Thyroid gland (tissue), 4 donors: Measurements from ENCODE around the gene HESX1. TPM values are rescaled to one million over a fixed set of nuclear protein-coding genes. Genes with fewer than 3 reads are reported as not detected.

Experiments
- DNase-seq, 2 donors: peaks; one replicate each; pipeline ENCODE4 v3.0.0-alpha.2; 2019
- H3K27ac ChIP-seq, 3 donors: fragments of 200-600 bp; sonication (generic); 1 replicate in 2 of 3; 2 replicates in 1 of 3; pipeline ENCODE4 v1.5.1; 2016 to 2019; ENCODE audit warnings: mild to moderate bottlenecking in 1 of 3, moderate library complexity in 1 of 3
- H3K27me3 ChIP-seq: fragments of 200-600 bp; sonication (generic); one replicate; pipeline ENCODE4 v1.5.1; 2019
- H3K36me3 ChIP-seq, 2 donors: fragments of 200-600 bp; sonication (generic); one replicate each; pipeline ENCODE4 v1.5.1; 2016 to 2019
- H3K4me1 ChIP-seq, 2 donors: fragments of 200-600 bp; sonication (generic); one replicate each; pipeline ENCODE4 v1.5.1; 2017 to 2019
- H3K4me3 ChIP-seq, 3 donors: fragments of 200-600 bp; sonication (generic); replicated peaks in 1 of 3; 1 replicate in 2 of 3; 2 replicates in 1 of 3; pipeline ENCODE4 v1.5.1; 2016; ENCODE audit warnings: mild to moderate bottlenecking in 1 of 3
- H3K9me3 ChIP-seq: fragments of 200-600 bp; sonication (generic); one replicate; pipeline ENCODE4 v1.5.1; 2017
- CTCF ChIP-seq, 6 experiments: fragments of 200-600 bp in 3 of 6; fragments of 450-650 bp in 3 of 6; sonication (generic) in 3 of 6; IDR thresholded peaks; one replicate each; pipeline ENCODE4 v1.5.1; 2016 to 2019; ENCODE audit warnings: antibody characterized with exemption in 6 of 6, mild to moderate bottlenecking in 2 of 6, inconsistent platforms in 1 of 6, moderate library complexity in 1 of 6
- POLR2A ChIP-seq, 2 donors: fragments of 450-650 bp; IDR thresholded peaks; one replicate each; pipeline ENCODE4 v1.6.1; 2017; ENCODE audit warnings: antibody characterized with exemption in 2 of 2, mild to moderate bottlenecking in 2 of 2, moderate library complexity in 1 of 2
- WGBS, 2 donors: methylation state at CpG; one replicate each; pipeline ENCODE4 v1.1.5; 2017; 5-methylcytosine and 5-hydroxymethylcytosine counted together
- intact Hi-C: fragments of 100-400 bp; cut with DNase I; formaldehyde crosslinking; loops from one replicate; pipeline ENCODE4 v1.15.1; 2023
- total RNA-seq, 4 donors: library from RNA; depleted of rRNA; stranded (reverse); fragments of >200 nt; gene quantifications; one replicate each; pipeline ENCODE4 v1.2.3, GENCODE V29; 2016

The HESX1 gene
- total RNA-seq, 4 donors from 2014 or later, result 0.56 to 1.6 TPM; not detected in 2

GRCh38 chr3:57158813-57159738, 40.7 kb downstream of the HESX1 start:
- Histone ChIP-seq H3K27me3 (no peaks in the 10 kb centered on the region), H3K4me3 (no peak overlapping the region), H3K4me1 (peaks cover 2 to 7% of the 10 kb centered on the region in 2 donors), H3K36me3 (no peaks in the 10 kb centered on the region), H3K27ac (no peak overlapping the region), H3K9me3 (no peaks in the 10 kb centered on the region)
- no peak for DNase-seq
- intact Hi-C loops, result no loop called here
- TF ChIP-seq CTCF (IDR thresholded peaks at IDR 0.05), result no peak
- no peak for TF ChIP-seq POLR2A (IDR thresholded peaks at IDR 0.05)
- 46 to 53% methylated on average over 8 of the region's 8 CpGs for WGBS, 2 donors

GRCh38 chr3:57158325-57158724, 41.5 kb downstream of the HESX1 start:
- no peak for DNase-seq
- peaks cover 0 to 4% of the 10 kb centered on the region in 2 donors for H3K4me1 ChIP-seq
- H3K9me3 ChIP-seq, result no peaks in the 10 kb centered on the region
- H3K36me3 ChIP-seq, result no peaks in the 10 kb centered on the region
- H3K27ac ChIP-seq, result no peak overlapping the region
- intact Hi-C loops, result no loop called here
- no peaks in the 10 kb centered on the region for H3K27me3 ChIP-seq
- H3K4me3 ChIP-seq, result no peak overlapping the region
- no peak for TF ChIP-seq CTCF (IDR thresholded peaks at IDR 0.05)
- no peak for TF ChIP-seq POLR2A (IDR thresholded peaks at IDR 0.05)
- 92% methylated on average over 3 of the region's 3 CpGs for WGBS, 2 donors

- no peak for TF ChIP-seq CTCF (IDR thresholded peaks at IDR 0.05)
- TF ChIP-seq POLR2A (IDR thresholded peaks at IDR 0.05), result no peak
- Histone ChIP-seq H3K4me1 (peaks cover 4 to 6% of the 10 kb centered on the region in 2 donors), H3K4me3 (no peak overlapping the region), H3K36me3 (no peaks in the 10 kb centered on the region), H3K27me3 (no peaks in the 10 kb centered on the region), H3K27ac (no peak overlapping the region), H3K9me3 (no peaks in the 10 kb centered on the region)
- intact Hi-C loops, result no loop called here
- WGBS, 2 donors, result 75 to 76% methylated on average over 10 of the region's 10 CpGs
- no peak for DNase-seq
These were observed 42.2 kb downstream of the HESX1 start for GRCh38 chr3:57157545-57157944.

DNA sequence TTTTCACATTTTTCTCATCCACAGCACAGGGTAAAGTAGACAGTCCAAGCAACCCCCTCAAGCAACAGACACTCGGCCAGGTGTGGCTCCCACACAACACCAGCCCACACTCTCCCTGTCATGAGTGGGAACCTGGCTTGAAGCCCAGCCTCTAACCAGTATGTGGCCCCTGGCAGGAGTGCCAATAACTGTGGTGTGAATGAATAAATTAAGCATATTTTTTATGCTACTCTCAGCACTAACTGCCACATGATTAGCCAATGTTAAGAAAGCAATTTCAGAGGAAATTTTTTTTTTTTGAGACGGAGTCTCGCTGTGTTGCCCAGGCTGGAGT, 44.5 kb downstream of the HESX1 start:
- Histone ChIP-seq H3K27me3 (no peaks in the 10 kb centered on the region), H3K36me3 (no peaks in the 10 kb centered on the region), H3K4me1 (peaks cover 6 to 13% of the 10 kb centered on the region in 2 donors), H3K4me3 (no peak overlapping the region), H3K27ac (no peak overlapping the region), H3K9me3 (no peaks in the 10 kb centered on the region)
- intact Hi-C loops, result no loop called here
- no peak for DNase-seq
- no peak for TF ChIP-seq POLR2A (IDR thresholded peaks at IDR 0.05)
- TF ChIP-seq CTCF (IDR thresholded peaks at IDR 0.05), result no peak
- WGBS, 2 donors, result 83% methylated on average over 3 of the region's 3 CpGs
